CD4-positive, alpha-beta T cell (primary cell): ENCODE data around the gene STRN3. TPM values are rescaled to one million over a fixed set of nuclear protein-coding genes. Genes with fewer than 3 reads are reported as not detected.

ENCODE experiments used
- ATAC-seq: fragments of 200-7000 bp; cut with Tn5 transposase; one replicate; pipeline ENCODE4 v1.10.0; 2022; ENCODE audit warnings: mild to moderate bottlenecking; ENCODE audit not compliant: poor library complexity
- CTCF ChIA-PET: fragments of 350-600 bp; sonication (Branson Sonifier 250); formaldehyde crosslinking; loops from one replicate; lab custom pipeline; 2021; ENCODE audit warnings: antibody characterized with exemption, inconsistent platforms; lab: Charles Lee
- POLR2A ChIA-PET: fragments of 350-600 bp; sonication (Branson Sonifier 250); formaldehyde crosslinking; loops from one replicate; lab custom pipeline; 2021; ENCODE audit warnings: antibody characterized with exemption, inconsistent platforms; lab: Charles Lee
- DNase-seq, 14 experiments: peaks; one replicate each; pipeline ENCODE4 v3.0.0-alpha.2; 2013 to 2020; ENCODE audit warnings: mixed read lengths in 2 of 14
- H3K27ac ChIP-seq, 2 donors: one replicate each; pipeline versions ENCODE4 v1.5.1 to v1.7.0; 2013; ENCODE audit warnings: low read length in 2 of 2, low read depth in 1 of 2, mild to moderate bottlenecking in 1 of 2
- H3K27me3 ChIP-seq, 2 experiments: 1 replicate in 1 of 2; 2 replicates in 1 of 2; pipeline versions ENCODE4 v1.6.1 to v1.7.0; 2013; ENCODE audit warnings: low read length in 2 of 2, control low read depth in 1 of 2, mild to moderate bottlenecking in 1 of 2, moderate library complexity in 1 of 2; ENCODE audit not compliant: insufficient read depth in 2 of 2, control insufficient read depth in 1 of 2
- H3K36me3 ChIP-seq: one replicate; pipeline ENCODE4 v1.6.1; 2013; ENCODE audit warnings: low read length, control low read depth; ENCODE audit not compliant: insufficient read depth
- H3K4me1 ChIP-seq: one replicate; pipeline ENCODE4 v1.6.1; 2013; ENCODE audit warnings: low read length, control low read depth; ENCODE audit not compliant: insufficient read depth
- H3K4me3 ChIP-seq: one replicate; pipeline ENCODE4 v1.5.1; 2013; ENCODE audit warnings: mild to moderate bottlenecking, low read length, moderate library complexity
- H3K9me3 ChIP-seq, 2 experiments: 1 replicate in 1 of 2; 2 replicates in 1 of 2; pipeline versions ENCODE4 v1.6.1 to v1.7.0; 2013; ENCODE audit warnings: low read length in 2 of 2, mild to moderate bottlenecking in 2 of 2, control low read depth in 1 of 2, moderate library complexity in 1 of 2; ENCODE audit not compliant: control insufficient read depth in 1 of 2, insufficient read depth in 1 of 2
- H3K27ac Mint-ChIP-seq: one replicate; pipeline ENCODE4 v1.8.0; 2020; ENCODE audit warnings: mixed read lengths
- H3K27me3 Mint-ChIP-seq: one replicate; pipeline ENCODE4 v1.8.0; 2021; ENCODE audit warnings: mixed read lengths
- H3K36me3 Mint-ChIP-seq: one replicate; pipeline ENCODE4 v1.8.0; 2021; ENCODE audit warnings: low read depth, mixed read lengths
- H3K4me1 Mint-ChIP-seq: one replicate; pipeline ENCODE4 v1.8.0; 2021; ENCODE audit warnings: low read depth, mixed read lengths
- H3K4me3 Mint-ChIP-seq: one replicate; pipeline ENCODE4 v1.8.0; 2020; ENCODE audit warnings: mild to moderate bottlenecking, mixed read lengths
- H3K9me3 Mint-ChIP-seq: one replicate; pipeline ENCODE4 v1.8.0; 2020; ENCODE audit warnings: mixed read lengths
- intact Hi-C, 2 experiments: fragments of 100-400 bp; cut with DNase I in 1 of 2; cut with micrococcal nuclease in 1 of 2; formaldehyde crosslinking; loops; one replicate each; pipeline versions ENCODE4 v1.15.1 to v1.9.0; 2023 to 2025; cut with DNase I, micrococcal nuclease
- total RNA-seq, 174 experiments: library from RNA in 2 of 174; stranded (reverse) in 2 of 174; gene quantifications; one replicate each; pipeline ENCODE4 v1.2.3 and lab custom pipeline; 2021 to 2026
- TF ChIP-seq, protein P1 (sequence below): fragments of 200-600 bp; IDR thresholded peaks from one replicate; pipeline ENCODE4 v1.8.0; 2022; ENCODE audit warnings: antibody characterized with exemption, mild to moderate bottlenecking

STRN3 gene
- total RNA-seq, 2 experiments from 2014 or later = 15.1 to 16.9 TPM

DNA sequence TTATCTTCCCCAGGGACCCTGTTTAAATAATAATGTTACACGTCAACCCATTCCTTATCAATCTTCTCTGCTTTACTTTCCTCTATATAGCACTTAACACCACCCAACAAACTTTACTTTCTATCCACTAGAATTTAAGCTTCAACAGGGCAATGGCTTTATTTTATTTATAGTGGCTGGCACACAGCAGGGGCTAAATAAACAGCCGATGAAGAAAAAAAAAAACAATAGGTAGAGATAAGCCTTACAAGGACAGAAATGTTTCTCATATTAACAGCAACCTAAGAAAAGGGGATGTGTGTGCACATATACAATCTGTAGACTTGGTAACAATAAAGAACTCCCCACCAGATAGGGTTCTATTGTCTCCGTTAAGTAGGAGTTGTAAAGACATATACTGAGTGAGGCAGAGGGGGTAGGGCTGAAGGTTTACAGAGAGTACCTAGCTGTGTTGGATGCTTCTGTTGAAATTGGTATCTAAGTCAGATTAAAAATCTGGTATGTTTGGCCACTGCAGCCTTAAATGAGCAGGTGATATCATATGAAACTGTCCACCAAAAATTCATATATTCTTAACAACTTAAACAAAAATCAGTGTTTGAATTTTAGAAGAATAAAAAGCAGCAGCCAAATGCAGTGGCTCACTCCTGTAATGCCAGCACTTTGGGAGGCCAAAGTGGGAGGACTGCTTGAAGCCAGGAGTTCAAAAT, 25.4 kb downstream of the STRN3 start:
- peaks cover 28% of the 10 kb centered on the region for H3K36me3 ChIP-seq
- no peak for ATAC-seq
- H3K9me3 ChIP-seq = peaks cover 7 to 11% of the 10 kb centered on the region in 2 experiments
- H3K27ac Mint-ChIP-seq = no peak overlapping the region
- no peak for DNase-seq
- no peak overlapping the region for H3K27ac ChIP-seq
- H3K4me3 Mint-ChIP-seq = no peak overlapping the region
- intact Hi-C loops = no loop called here
- ChIA-PET CTCF (no interaction called here), POLR2A (no interaction called here)
- TF ChIP-seq, protein P1, sequence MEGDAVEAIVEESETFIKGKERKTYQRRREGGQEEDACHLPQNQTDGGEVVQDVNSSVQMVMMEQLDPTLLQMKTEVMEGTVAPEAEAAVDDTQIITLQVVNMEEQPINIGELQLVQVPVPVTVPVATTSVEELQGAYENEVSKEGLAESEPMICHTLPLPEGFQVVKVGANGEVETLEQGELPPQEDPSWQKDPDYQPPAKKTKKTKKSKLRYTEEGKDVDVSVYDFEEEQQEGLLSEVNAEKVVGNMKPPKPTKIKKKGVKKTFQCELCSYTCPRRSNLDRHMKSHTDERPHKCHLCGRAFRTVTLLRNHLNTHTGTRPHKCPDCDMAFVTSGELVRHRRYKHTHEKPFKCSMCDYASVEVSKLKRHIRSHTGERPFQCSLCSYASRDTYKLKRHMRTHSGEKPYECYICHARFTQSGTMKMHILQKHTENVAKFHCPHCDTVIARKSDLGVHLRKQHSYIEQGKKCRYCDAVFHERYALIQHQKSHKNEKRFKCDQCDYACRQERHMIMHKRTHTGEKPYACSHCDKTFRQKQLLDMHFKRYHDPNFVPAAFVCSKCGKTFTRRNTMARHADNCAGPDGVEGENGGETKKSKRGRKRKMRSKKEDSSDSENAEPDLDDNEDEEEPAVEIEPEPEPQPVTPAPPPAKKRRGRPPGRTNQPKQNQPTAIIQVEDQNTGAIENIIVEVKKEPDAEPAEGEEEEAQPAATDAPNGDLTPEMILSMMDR = no peak
- H3K4me3 ChIP-seq = no peak overlapping the region
- H3K36me3 Mint-ChIP-seq = peaks cover 75% of the 10 kb centered on the region
- H3K4me1 ChIP-seq = peaks cover 3% of the 10 kb centered on the region
- no peaks in the 10 kb centered on the region for H3K27me3 Mint-ChIP-seq
- H3K9me3 Mint-ChIP-seq = peaks cover 4% of the 10 kb centered on the region
- H3K4me1 Mint-ChIP-seq = peaks cover 51% of the 10 kb centered on the region
- H3K27me3 ChIP-seq = no peaks in the 10 kb centered on the region

DNA sequence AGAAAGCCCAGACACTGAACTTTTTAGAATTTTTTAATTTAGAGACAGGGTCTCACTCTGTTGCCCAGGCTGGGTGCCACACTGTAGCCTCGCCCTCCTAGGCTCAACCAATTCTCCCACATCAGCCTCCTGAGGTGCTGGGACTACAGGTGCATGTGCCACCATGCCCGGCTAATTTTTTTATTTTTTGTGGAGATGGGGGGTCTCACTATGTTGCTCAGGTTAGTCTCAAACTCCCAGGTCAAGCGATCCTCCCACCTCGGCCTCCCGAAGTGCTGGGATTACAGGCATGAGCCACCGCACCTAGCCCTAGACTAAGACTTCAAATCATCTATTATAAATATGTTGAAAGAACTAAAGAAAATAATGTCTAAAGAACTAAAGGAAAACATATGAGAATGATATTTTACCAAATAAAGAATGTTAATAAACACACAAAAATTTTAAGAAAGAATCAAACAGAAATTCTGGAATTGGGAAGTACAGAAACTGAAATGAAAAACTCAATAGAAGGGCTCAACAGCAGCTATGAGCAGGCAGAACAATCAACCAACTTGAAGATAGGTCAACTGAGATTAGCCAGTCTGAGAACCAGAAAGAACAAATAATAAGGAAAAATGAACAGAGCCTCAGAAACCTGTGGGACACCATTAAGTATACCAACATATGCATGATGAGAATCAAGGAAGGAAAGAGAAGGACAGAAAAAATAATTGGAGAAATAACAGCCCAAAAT, 27.0 kb downstream of the STRN3 start:
- POLR2A ChIA-PET = no interaction called here
- Histone ChIP-seq H3K27me3 (no peaks in the 10 kb centered on the region), H3K4me3 (no peak overlapping the region), H3K27ac (no peak overlapping the region), H3K9me3 (peaks cover 7 to 11% of the 10 kb centered on the region in 2 experiments), H3K4me1 (peaks cover 5% of the 10 kb centered on the region), H3K36me3 (peaks cover 24% of the 10 kb centered on the region)
- H3K27me3 Mint-ChIP-seq = no peaks in the 10 kb centered on the region
- H3K4me3 Mint-ChIP-seq = no peak overlapping the region
- intact Hi-C loops = no loop called here
- ATAC-seq (no peak), DNase-seq (no peak)
- peaks cover 62% of the 10 kb centered on the region for H3K36me3 Mint-ChIP-seq
- H3K27ac Mint-ChIP-seq = no peak overlapping the region
- CTCF ChIA-PET = no interaction called here
- TF ChIP-seq, protein P1 = no peak
- peaks cover 63% of the 10 kb centered on the region for H3K4me1 Mint-ChIP-seq
- peaks cover 4% of the 10 kb centered on the region for H3K9me3 Mint-ChIP-seq

- no peaks in the 10 kb centered on the region for H3K27me3 Mint-ChIP-seq
- H3K36me3 Mint-ChIP-seq = peaks cover 57% of the 10 kb centered on the region
- intact Hi-C loops = no loop called here
Observed at GRCh38 chr14:30998100-30998706, 28.0 kb downstream of the STRN3 start.

More at GRCh38 chr14:30998100-30998706, 28.0 kb downstream of the STRN3 start:
- ATAC-seq (no peak), DNase-seq (no peak)
- TF ChIP-seq, protein P1 = no peak
- Histone ChIP-seq H3K9me3 (peaks cover 7 to 11% of the 10 kb centered on the region in 2 experiments), H3K36me3 (peaks cover 24% of the 10 kb centered on the region), H3K27ac (no peak overlapping the region), H3K4me1 (peaks cover 9% of the 10 kb centered on the region), H3K27me3 (no peaks in the 10 kb centered on the region), H3K4me3 (no peak overlapping the region)
- CTCF ChIA-PET = interaction anchor here (1.1 kb wide), 1 partner anchor 26 kb away, joined by 4 read pairs; no protein-coding TSS in a partner anchor
- peaks cover 4% of the 10 kb centered on the region for H3K9me3 Mint-ChIP-seq
- peaks cover 64% of the 10 kb centered on the region for H3K4me1 Mint-ChIP-seq
- no peak overlapping the region for H3K4me3 Mint-ChIP-seq
- POLR2A ChIA-PET = interaction anchor here (1.4 kb wide), 1 partner anchor 27 kb away, joined by 3 read pairs; the partner anchor contains the start of genes AP4S1 and STRN3
- no peak overlapping the region for H3K27ac Mint-ChIP-seq
